HepG2 (cell line): ENCODE measurements around the gene CHCHD1. TPM values are rescaled to one million over a fixed set of nuclear protein-coding genes. Genes with fewer than 3 reads are reported as not detected.

Experiments used
- ARID3A ChIP-seq: IDR thresholded peaks from 2 replicates; pipeline ENCODE4 v1.6.1; 2012; ENCODE audit warnings: low read depth, low read length, improper control_type of control experiment
- CENPT ChIP-seq: sonication (generic); formaldehyde crosslinking; IDR thresholded peaks from 2 replicates; pipeline ENCODE4 v1.8.0; 2022; ENCODE audit warnings: low read depth, mild to moderate bottlenecking, moderate library complexity, missing genetic modification reagents
- FOSL2 ChIP-seq: sonication (generic); formaldehyde crosslinking; IDR thresholded peaks from 2 replicates; pipeline ENCODE4 v1.4.0; 2020; ENCODE audit warnings: missing genetic modification reagents
- HCFC1 ChIP-seq: fragments of 150-350 bp; IDR thresholded peaks from 2 replicates; pipeline ENCODE4 v1.6.1; 2014; ENCODE audit warnings: low read depth, low read length
- KDM6A ChIP-seq: IDR thresholded peaks from 2 replicates; pipeline ENCODE4 v1.6.1; 2016; ENCODE audit warnings: low read depth
- KMT2B ChIP-seq: IDR thresholded peaks from 2 replicates; pipeline ENCODE4 v1.6.1; 2016; ENCODE audit warnings: missing genetic modification reagents, missing compliant biosample characterization
- MAFG ChIP-seq: sonication (generic); formaldehyde crosslinking; IDR thresholded peaks from 2 replicates; pipeline ENCODE4 v1.5.1; 2020; ENCODE audit warnings: mild to moderate bottlenecking, missing genetic modification reagents
- MTA3 ChIP-seq: sonication (generic); formaldehyde crosslinking; IDR thresholded peaks from 2 replicates; pipeline ENCODE4 v1.4.0; 2020; ENCODE audit warnings: missing genetic modification reagents
- PHB2 ChIP-seq: fragments of 450-650 bp; IDR thresholded peaks from 2 replicates; pipeline ENCODE4 v1.6.1; 2018; ENCODE audit not compliant: partially characterized antibody
- YEATS2 ChIP-seq: sonication (generic); formaldehyde crosslinking; IDR thresholded peaks from 2 replicates; pipeline ENCODE4 v1.4.0; 2020; ENCODE audit warnings: missing genetic modification reagents, borderline replicate concordance
- ZFP36L2 ChIP-seq: sonication (generic); formaldehyde crosslinking; IDR thresholded peaks from 2 replicates; pipeline ENCODE4 v1.4.0; 2020; ENCODE audit warnings: missing genetic modification reagents
- ZIK1 ChIP-seq: sonication (generic); formaldehyde crosslinking; IDR thresholded peaks from 2 replicates; pipeline ENCODE4 v1.5.0; 2020; ENCODE audit warnings: mild to moderate bottlenecking, low read depth, missing genetic modification reagents, borderline replicate concordance
- ZKSCAN8 ChIP-seq: IDR thresholded peaks from 2 replicates; pipeline ENCODE4 v1.6.1; 2016; ENCODE audit warnings: borderline replicate concordance, missing genetic modification reagents, missing compliant biosample characterization
- ZNF10 ChIP-seq: sonication (generic); formaldehyde crosslinking; IDR thresholded peaks from 2 replicates; pipeline ENCODE4 v1.4.0; 2020; ENCODE audit warnings: mild to moderate bottlenecking, low read depth, missing genetic modification reagents, borderline replicate concordance
- ZNF274 ChIP-seq: sonication (generic); formaldehyde crosslinking; IDR thresholded peaks from 2 replicates; pipeline ENCODE4 v1.5.1; 2020; ENCODE audit warnings: mild to moderate bottlenecking, missing genetic modification reagents
- ZNF34 ChIP-seq: sonication (generic); formaldehyde crosslinking; IDR thresholded peaks from 2 replicates; pipeline ENCODE4 v1.4.0; 2020; ENCODE audit warnings: mild to moderate bottlenecking, missing genetic modification reagents, borderline replicate concordance
- ZNF564 ChIP-seq: sonication (generic); formaldehyde crosslinking; IDR thresholded peaks from 2 replicates; pipeline ENCODE4 v1.8.1; 2023; ENCODE audit warnings: mild to moderate bottlenecking, missing genetic modification reagents
- ZNF589 ChIP-seq: sonication (generic); formaldehyde crosslinking; conservative IDR thresholded peaks from 2 replicates; pipeline ENCODE4 v1.8.0; 2022; ENCODE audit warnings: mild to moderate bottlenecking, moderate library complexity, missing genetic modification reagents
- ZNF761 ChIP-seq: sonication (generic); formaldehyde crosslinking; conservative IDR thresholded peaks from 2 replicates; pipeline ENCODE4 v1.4.0; 2020; ENCODE audit warnings: mild to moderate bottlenecking, missing genetic modification reagents
- ZNF776 ChIP-seq: sonication (generic); formaldehyde crosslinking; IDR thresholded peaks from 2 replicates; pipeline ENCODE4 v1.4.0; 2020; ENCODE audit warnings: mild to moderate bottlenecking, missing genetic modification reagents
- ZNF790 ChIP-seq: sonication (generic); formaldehyde crosslinking; IDR thresholded peaks from 2 replicates; pipeline ENCODE4 v1.8.0; 2022; ENCODE audit warnings: missing genetic modification reagents, mild to moderate bottlenecking, borderline replicate concordance
- polyA plus RNA-seq, 8 experiments: library from polyadenylated mRNA; depleted of rRNA in 3 of 8; stranded (reverse) in 7 of 8; unstranded in 1 of 8; fragments of >200 nt; fragmentation: Illumina TruSeq in 4 of 8; extraction: Trizol in 4 of 8; gene quantifications; 2 replicates each; pipeline versions ENCODE4 v1.2.1 to v1.2.3, GENCODE V29; 2011 to 2016; ENCODE audit warnings: low read depth in 4 of 8, missing spikeins in 1 of 8, mixed read lengths in 1 of 8; ENCODE audit not compliant: insufficient read depth in 1 of 8
- total RNA-seq, 5 experiments: library from RNA; depleted of rRNA; stranded (reverse); fragments of >200 nt; fragmentation: Illumina TruSeq; extraction: Trizol; gene quantifications; 2 replicates each; pipeline ENCODE4 v1.2.3, GENCODE V29; 2016; ENCODE audit warnings: low read depth in 1 of 5
- TF ChIP-seq, protein P1 (sequence below): sonication (generic); formaldehyde crosslinking; conservative IDR thresholded peaks from 2 replicates; pipeline ENCODE4 v1.4.0; 2020; ENCODE audit warnings: missing genetic modification reagents
- TF ChIP-seq, protein P2 (sequence below): sonication (generic); formaldehyde crosslinking; IDR thresholded peaks from 2 replicates; pipeline ENCODE4 v1.8.1; 2022; ENCODE audit warnings: low read depth, mild to moderate bottlenecking, missing genetic modification reagents
- TF ChIP-seq, protein P3 (sequence below): sonication (generic); formaldehyde crosslinking; IDR thresholded peaks from 2 replicates; pipeline ENCODE4 v1.5.0; 2020; ENCODE audit warnings: missing genetic modification reagents

Gene CHCHD1
- total and polyA plus RNA-seq, 2 of the 13 experiments (the other 11 are each of a cell fraction or from before 2014, with no cell fraction given): 36.9 to 71.2 TPM

GRCh38 chr10:73743905-73744663 lies 37.8 kb upstream of the CHCHD1 start, which contains the start of gene SEC24C (continued):
- TF ChIP-seq, protein P1, sequence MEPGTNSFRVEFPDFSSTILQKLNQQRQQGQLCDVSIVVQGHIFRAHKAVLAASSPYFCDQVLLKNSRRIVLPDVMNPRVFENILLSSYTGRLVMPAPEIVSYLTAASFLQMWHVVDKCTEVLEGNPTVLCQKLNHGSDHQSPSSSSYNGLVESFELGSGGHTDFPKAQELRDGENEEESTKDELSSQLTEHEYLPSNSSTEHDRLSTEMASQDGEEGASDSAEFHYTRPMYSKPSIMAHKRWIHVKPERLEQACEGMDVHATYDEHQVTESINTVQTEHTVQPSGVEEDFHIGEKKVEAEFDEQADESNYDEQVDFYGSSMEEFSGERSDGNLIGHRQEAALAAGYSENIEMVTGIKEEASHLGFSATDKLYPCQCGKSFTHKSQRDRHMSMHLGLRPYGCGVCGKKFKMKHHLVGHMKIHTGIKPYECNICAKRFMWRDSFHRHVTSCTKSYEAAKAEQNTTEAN: no peak
- TF ChIP-seq, protein P2, sequence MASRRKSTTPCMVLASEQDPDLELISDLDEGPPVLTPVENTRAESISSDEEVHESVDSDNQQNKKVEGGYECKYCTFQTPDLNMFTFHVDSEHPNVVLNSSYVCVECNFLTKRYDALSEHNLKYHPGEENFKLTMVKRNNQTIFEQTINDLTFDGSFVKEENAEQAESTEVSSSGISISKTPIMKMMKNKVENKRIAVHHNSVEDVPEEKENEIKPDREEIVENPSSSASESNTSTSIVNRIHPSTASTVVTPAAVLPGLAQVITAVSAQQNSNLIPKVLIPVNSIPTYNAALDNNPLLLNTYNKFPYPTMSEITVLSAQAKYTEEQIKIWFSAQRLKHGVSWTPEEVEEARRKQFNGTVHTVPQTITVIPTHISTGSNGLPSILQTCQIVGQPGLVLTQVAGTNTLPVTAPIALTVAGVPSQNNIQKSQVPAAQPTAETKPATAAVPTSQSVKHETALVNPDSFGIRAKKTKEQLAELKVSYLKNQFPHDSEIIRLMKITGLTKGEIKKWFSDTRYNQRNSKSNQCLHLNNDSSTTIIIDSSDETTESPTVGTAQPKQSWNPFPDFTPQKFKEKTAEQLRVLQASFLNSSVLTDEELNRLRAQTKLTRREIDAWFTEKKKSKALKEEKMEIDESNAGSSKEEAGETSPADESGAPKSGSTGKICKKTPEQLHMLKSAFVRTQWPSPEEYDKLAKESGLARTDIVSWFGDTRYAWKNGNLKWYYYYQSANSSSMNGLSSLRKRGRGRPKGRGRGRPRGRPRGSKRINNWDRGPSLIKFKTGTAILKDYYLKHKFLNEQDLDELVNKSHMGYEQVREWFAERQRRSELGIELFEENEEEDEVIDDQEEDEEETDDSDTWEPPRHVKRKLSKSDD (CRISPR knock-in tag): peak; percentile 83
- no peak for TF ChIP-seq ZNF790 (CRISPR knock-in tag)
- no peak for TF ChIP-seq CENPT (CRISPR knock-in tag)
- no peak for TF ChIP-seq ZNF589
- peak; percentile 13; the same call in 1 of the 2 replicates for TF ChIP-seq ZKSCAN8 (CRISPR knock-in tag)
- TF ChIP-seq HCFC1: peak; percentile 58; the same call in 1 of the 2 replicates
- no peak for TF ChIP-seq ZNF564
- TF ChIP-seq ZFP36L2 (CRISPR knock-in tag): no peak
- peak; percentile 41 for TF ChIP-seq ZIK1 (CRISPR knock-in tag)
- no peak for TF ChIP-seq MTA3 (CRISPR knock-in tag)
- TF ChIP-seq MAFG (CRISPR knock-in tag): 0 out of 2 replicates have a peak, but pooled peaks have one; percentile 37
- TF ChIP-seq YEATS2 (CRISPR knock-in tag): peak; percentile 99
- TF ChIP-seq ZNF776: no peak; the same call in 1 of the 2 replicates
- TF ChIP-seq ZNF34 (CRISPR knock-in tag): no peak
- peak; percentile 60; the same call in 1 of the 2 replicates for TF ChIP-seq KMT2B (CRISPR knock-in tag)
- TF ChIP-seq, protein P3, sequence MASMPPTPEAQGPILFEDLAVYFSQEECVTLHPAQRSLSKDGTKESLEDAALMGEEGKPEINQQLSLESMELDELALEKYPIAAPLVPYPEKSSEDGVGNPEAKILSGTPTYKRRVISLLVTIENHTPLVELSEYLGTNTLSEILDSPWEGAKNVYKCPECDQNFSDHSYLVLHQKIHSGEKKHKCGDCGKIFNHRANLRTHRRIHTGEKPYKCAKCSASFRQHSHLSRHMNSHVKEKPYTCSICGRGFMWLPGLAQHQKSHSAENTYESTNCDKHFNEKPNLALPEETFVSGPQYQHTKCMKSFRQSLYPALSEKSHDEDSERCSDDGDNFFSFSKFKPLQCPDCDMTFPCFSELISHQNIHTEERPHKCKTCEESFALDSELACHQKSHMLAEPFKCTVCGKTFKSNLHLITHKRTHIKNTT (CRISPR knock-in tag): no peak
- no peak for TF ChIP-seq ZNF10 (CRISPR knock-in tag)
- no peak for TF ChIP-seq ARID3A
- no peak for TF ChIP-seq ZNF274 (CRISPR knock-in tag)
- TF ChIP-seq FOSL2: peak; percentile 35; the same call in 1 of the 2 replicates
- TF ChIP-seq KDM6A (CRISPR knock-in tag): no peak
- TF ChIP-seq PHB2: no peak
- TF ChIP-seq ZNF761 (CRISPR knock-in tag): 0 out of 2 replicates have a peak, but pooled peaks have one; percentile 47
